H1 (cell line): Measurements from ENCODE around the gene TAF13. TPM values are rescaled to one million over a fixed set of nuclear protein-coding genes. Genes with fewer than 3 reads are reported as not detected.

Experiments used
- CTCF ChIA-PET: fragments of 300-600 bp; sonication (Branson Sonifier 250); formaldehyde crosslinking; loops from one replicate; lab custom pipeline; 2021; ENCODE audit not compliant: partially characterized antibody; lab: Charles Lee
- POLR2A ChIA-PET: fragments of 300-600 bp; sonication (Branson Sonifier 250); formaldehyde crosslinking; loops from one replicate; lab custom pipeline; 2021; ENCODE audit warnings: inconsistent platforms; ENCODE audit not compliant: partially characterized antibody; lab: Charles Lee
- DNase-seq, 2 experiments: peaks; one replicate each; pipeline versions ENCODE4 v3.0.0 to v3.0.0-alpha.2; 2010 to 2022; ENCODE audit warnings: low spot score in 2 of 2, low read depth in 1 of 2, mixed read lengths in 1 of 2
- FAIRE-seq: peaks from 2 replicates; lab custom pipeline; 2011; peaks lifted over from hg19 to GRCh38; lab: Jason Lieb, UNC
- H2AFZ ChIP-seq: 2 replicates; pipeline ENCODE4 v1.8.1; 2012; ENCODE audit warnings: low read length, inconsistent platforms
- H2AK5ac ChIP-seq: 2 replicates; pipeline ENCODE4 v1.6.1; 2013; ENCODE audit warnings: low read depth, low read length
- H2BK120ac ChIP-seq: replicated peaks from 2 replicates; pipeline ENCODE3; 2013; ENCODE audit warnings: low read depth, low read length, inconsistent platforms
- H2BK12ac ChIP-seq: 2 replicates; pipeline ENCODE4 v1.6.1; 2013; ENCODE audit warnings: low read depth, low read length
- H2BK15ac ChIP-seq: 2 replicates; pipeline ENCODE4 v1.6.1; 2013; ENCODE audit warnings: low read length
- H2BK20ac ChIP-seq: 2 replicates; pipeline ENCODE4 v1.6.1; 2013; ENCODE audit warnings: low read length
- H2BK5ac ChIP-seq: 2 replicates; pipeline ENCODE4 v1.6.1; 2013; ENCODE audit warnings: low read depth, low read length
- H3K14ac ChIP-seq: 2 replicates; pipeline ENCODE4 v1.6.1; 2013; ENCODE audit warnings: inconsistent platforms; ENCODE audit not compliant: insufficient read length
- H3K18ac ChIP-seq: 2 replicates; pipeline ENCODE4 v1.6.1; 2013; ENCODE audit warnings: low read length; ENCODE audit errors: extremely low read depth
- H3K23ac ChIP-seq: 2 replicates; pipeline ENCODE4 v1.6.1; 2013; ENCODE audit warnings: inconsistent platforms; ENCODE audit not compliant: insufficient read length
- H3K23me2 ChIP-seq: 2 replicates; pipeline ENCODE4 v1.6.1; 2013; ENCODE audit warnings: low read depth, low read length
- H3K27ac ChIP-seq: 2 replicates; pipeline ENCODE4 v1.6.1; 2011; ENCODE audit warnings: low read depth, low read length, inconsistent platforms
- H3K27me3 ChIP-seq, 4 experiments: replicated peaks in 1 of 4; 1 replicate in 1 of 4; 2 replicates in 3 of 4; pipeline versions ENCODE4 v1.6.1 to v1.8.1; 2011 to 2013; ENCODE audit warnings: low read length in 3 of 4, mild to moderate bottlenecking in 3 of 4, inconsistent platforms in 2 of 4, mixed read lengths in 2 of 4, moderate library complexity in 1 of 4; ENCODE audit not compliant: control insufficient read depth in 3 of 4, insufficient read depth in 3 of 4; ENCODE audit errors: extremely low read depth in 1 of 4
- H3K36me3 ChIP-seq, 4 experiments: 2 replicates each; pipeline versions ENCODE4 v1.6.1 to v1.8.1; 2011 to 2013; ENCODE audit warnings: mild to moderate bottlenecking in 4 of 4, low read length in 3 of 4, moderate library complexity in 2 of 4, control low read depth in 1 of 4, inconsistent platforms in 1 of 4; ENCODE audit not compliant: insufficient read depth in 4 of 4, control insufficient read depth in 2 of 4
- H3K4ac ChIP-seq: replicated peaks from 2 replicates; pipeline ENCODE3; 2013; ENCODE audit warnings: low read length, low read depth, mixed read lengths, inconsistent platforms; ENCODE audit not compliant: insufficient read length
- H3K4me1 ChIP-seq, 4 experiments: replicated peaks in 1 of 4; 1 replicate in 1 of 4; 2 replicates in 3 of 4; pipeline versions ENCODE4 v1.6.1 to v1.8.1; 2011 to 2013; ENCODE audit warnings: low read length in 3 of 4, inconsistent platforms in 2 of 4, mixed read lengths in 1 of 4; ENCODE audit not compliant: insufficient read depth in 4 of 4, control insufficient read depth in 3 of 4
- H3K4me2 ChIP-seq, 2 experiments: 2 replicates each; pipeline versions ENCODE4 v1.6.1 to v1.8.1; 2011 to 2013; ENCODE audit warnings: low read depth in 2 of 2, low read length in 2 of 2, control low read depth in 1 of 2, inconsistent platforms in 1 of 2, mild to moderate bottlenecking in 1 of 2; ENCODE audit not compliant: insufficient read depth in 1 of 2
- H3K4me3 ChIP-seq, 4 experiments: fragments of 200-600, 300-600 bp in 1 of 4; sonication (generic), shearing (Covaris generic), sonication (Bioruptor Twin) in 1 of 4; 2 replicates each; pipeline versions ENCODE4 v1.5.1 to v1.8.1; 2011 to 2016; ENCODE audit warnings: low read length in 4 of 4, low read depth in 3 of 4, control low read depth in 2 of 4, inconsistent platforms in 2 of 4, mild to moderate bottlenecking in 2 of 4, mixed read lengths in 1 of 4, moderate library complexity in 1 of 4; ENCODE audit not compliant: insufficient read depth in 2 of 4; ENCODE audit errors: extremely low read depth in 1 of 4
- H3K56ac ChIP-seq: replicated peaks from 2 replicates; pipeline ENCODE3; 2013; ENCODE audit warnings: low read depth, mild to moderate bottlenecking, mixed read lengths, low read length, inconsistent platforms; ENCODE audit not compliant: insufficient read length
- H3K79me1 ChIP-seq: 2 replicates; pipeline ENCODE4 v1.6.1; 2013; ENCODE audit warnings: low read depth, low read length, control low read depth
- H3K79me2 ChIP-seq, 2 experiments: 2 replicates each; pipeline versions ENCODE4 v1.6.1 to v1.8.1; 2012 to 2013; ENCODE audit warnings: low read length in 2 of 2, mild to moderate bottlenecking in 2 of 2, inconsistent platforms in 1 of 2; ENCODE audit not compliant: insufficient read depth in 2 of 2, control insufficient read depth in 1 of 2
- H3K9ac ChIP-seq, 4 experiments: replicated peaks in 1 of 4; 1 replicate in 1 of 4; 2 replicates in 3 of 4; pipeline versions ENCODE4 v1.6.1 to v1.8.1; 2011 to 2013; ENCODE audit warnings: low read depth in 3 of 4, low read length in 3 of 4, control low read depth in 2 of 4, mild to moderate bottlenecking in 2 of 4, moderate library complexity in 2 of 4, inconsistent platforms in 1 of 4; ENCODE audit errors: extremely low read depth in 1 of 4
- H3K9me3 ChIP-seq, 2 experiments: 2 replicates each; pipeline versions ENCODE4 v1.6.1 to v1.8.1; 2012 to 2013; ENCODE audit warnings: mild to moderate bottlenecking in 2 of 2, moderate library complexity in 2 of 2, control low read depth in 1 of 2, inconsistent platforms in 1 of 2, low read depth in 1 of 2, low read length in 1 of 2, mixed read lengths in 1 of 2; ENCODE audit not compliant: insufficient read depth in 2 of 2
- H4K20me1 ChIP-seq, 2 experiments: replicated peaks in 1 of 2; 2 replicates each; pipeline versions ENCODE3 to v1.8.1; 2011 to 2013; ENCODE audit warnings: inconsistent platforms in 2 of 2, low read length in 2 of 2, mild to moderate bottlenecking in 1 of 2; ENCODE audit not compliant: insufficient read depth in 2 of 2, control insufficient read depth in 1 of 2
- H4K5ac ChIP-seq: 2 replicates; pipeline ENCODE4 v1.6.1; 2013; ENCODE audit warnings: low read length, low read depth, mixed read lengths, inconsistent platforms; ENCODE audit not compliant: insufficient read length
- H4K8ac ChIP-seq: 2 replicates; pipeline ENCODE4 v1.8.0; 2013; ENCODE audit warnings: mild to moderate bottlenecking, moderate library complexity, low read length, inconsistent platforms; ENCODE audit not compliant: insufficient read depth; ENCODE audit errors: extremely low read depth
- H4K91ac ChIP-seq: replicated peaks from 2 replicates; pipeline ENCODE3; 2013; ENCODE audit warnings: low read length, mixed read lengths, inconsistent platforms; ENCODE audit not compliant: insufficient read length
- ASH2L ChIP-seq: fragments of 200-600, 300-600 bp; sonication (generic); IDR thresholded peaks from one replicate; pipeline ENCODE4 v1.7.1; 2017; ENCODE audit warnings: low read length
- CBX5 ChIP-seq: fragments of 300-800, 300-1000 bp; sonication (generic); IDR thresholded peaks from 2 replicates; pipeline ENCODE4 v1.7.1; 2016; ENCODE audit warnings: antibody characterized with exemption, low read length, low read depth
- EZH2 ChIP-seq: fragments of 200-600 bp; sonication (generic); IDR thresholded peaks from 2 replicates; pipeline ENCODE4 v1.7.1; 2012; ENCODE audit warnings: low read depth, mild to moderate bottlenecking, moderate library complexity, low read length, inconsistent platforms; ENCODE audit not compliant: severe bottlenecking
- KDM4A ChIP-seq: IDR thresholded peaks from one replicate; pipeline ENCODE4 v1.7.1; 2012; ENCODE audit warnings: low read depth, mild to moderate bottlenecking, moderate library complexity, low read length, inconsistent platforms; ENCODE audit not compliant: severe bottlenecking
- RNF2 ChIP-seq: fragments of 200-900, 300-1000 bp; sonication (generic); IDR thresholded peaks from 2 replicates; pipeline ENCODE4 v1.7.1; 2016; ENCODE audit warnings: borderline replicate concordance, low read depth, mild to moderate bottlenecking, antibody characterized with exemption, low read length; ENCODE audit not compliant: poor library complexity, severe bottlenecking; ENCODE audit errors: missing control alignments
- WGBS, 2 experiments: shearing (Covaris generic) in 1 of 2; methylation state at CpG; one replicate each; pipeline versions ENCODE4 v1.1.6 to v1.1.7; 2013 to 2015; ENCODE audit warnings: low lambda C conversion rate in 2 of 2, mixed read lengths in 2 of 2, inconsistent platforms in 1 of 2, low coverage in 1 of 2, missing lambda C conversion rate in 1 of 2; ENCODE audit not compliant: insufficient replicate concordance in 2 of 2, insufficient coverage in 1 of 2, insufficient read length in 1 of 2; ENCODE audit errors: extremely low coverage in 1 of 2, missing lambda C conversion rate in 1 of 2; 5-methylcytosine and 5-hydroxymethylcytosine counted together
- polyA plus RNA-seq, 7 experiments: library from polyadenylated mRNA; depleted of rRNA in 3 of 7; stranded (reverse) in 5 of 7; unstranded in 2 of 7; fragments of >200 nt in 5 of 7; fragments of 200-250 nt in 2 of 7; gene quantifications; 1 replicate in 5 of 7; 2 replicates in 1 of 7; 4 replicates in 1 of 7; pipeline versions ENCODE4 v1.2.1 to v1.2.3, GENCODE V29; 2011 to 2013; ENCODE audit warnings: missing spikeins in 2 of 7, mixed read lengths in 2 of 7
- total RNA-seq: library from RNA; stranded (reverse); fragmentation: NEBNext Ultra II Directional; extraction: Animal tissue kit (Norgen Biotek cat#: 25700); gene quantifications from 2 replicates; pipeline ENCODE4 v1.2.1, GENCODE V29; 2021

The TAF13 gene
- total and polyA plus RNA-seq, 2 of the 8 experiments (the other 6 are each of a cell fraction or from before 2014, with no cell fraction given), result 13.1 to 41.7 TPM

DNA sequence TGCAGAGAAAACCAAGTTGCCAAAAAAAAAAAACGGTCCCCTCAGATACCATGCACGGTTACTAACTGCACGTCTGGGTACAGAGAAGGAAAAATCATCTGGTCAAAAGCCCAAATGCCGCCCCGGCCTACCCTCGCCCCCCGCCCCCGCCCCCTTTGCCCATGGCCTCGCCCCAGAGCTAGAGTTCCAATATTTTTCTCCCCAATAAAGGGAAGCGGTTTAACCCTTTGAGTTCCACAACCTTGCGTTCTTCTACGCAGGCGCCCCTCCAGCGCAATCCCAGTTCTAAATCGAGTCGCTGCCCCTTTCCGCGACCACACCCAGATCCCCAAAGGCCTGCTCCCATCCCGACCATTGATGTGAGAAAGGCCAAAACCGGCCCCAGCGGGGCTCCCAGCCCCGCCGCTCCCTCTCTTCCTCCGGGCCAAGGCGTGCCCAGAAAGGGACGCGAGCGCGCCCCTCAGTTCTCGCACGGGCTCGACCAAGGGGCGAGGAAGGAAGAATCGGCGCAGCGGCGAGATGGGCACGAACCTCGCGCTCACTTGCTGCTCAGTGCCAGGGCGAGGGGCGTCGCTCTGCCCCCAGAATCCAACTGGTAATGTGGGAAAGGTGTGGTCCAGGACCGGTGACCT lies 34.7 kb downstream of the TAF13 start:
- Histone ChIP-seq H4K5ac (no peak overlapping the region), H3K9me3 (no peaks in the 10 kb centered on the region), H3K23ac (no peak overlapping the region), H4K20me1 (no peaks in the 10 kb centered on the region), H3K4me3 (peak overlapping the region; percentile 77 to 86 (median 84)), H3K23me2 (peaks cover 7% of the 10 kb centered on the region; the same call in 1 of the 2 replicates), H3K4me1 (no peaks in the 10 kb centered on the region), H2BK5ac (peak overlapping the region; percentile 52; the same call in 1 of the 2 replicates), H3K4ac (no peak overlapping the region), H3K4me2 (peak overlapping the region; percentile 75 to 96), H2BK15ac (no peak overlapping the region), H3K56ac (peak overlapping the region; percentile 77), H4K8ac (0 out of 2 replicates have a peak overlapping the region, but pooled peaks have one; percentile 36), H3K36me3 (no peaks in the 10 kb centered on the region), H3K79me1 (no peaks in the 10 kb centered on the region; the same call in 1 of the 2 replicates), H3K79me2 (peaks cover 0 to 8% of the 10 kb centered on the region in 2 experiments; a peak in 1 of 4 replicates), H2BK20ac (no peak overlapping the region), H3K27ac (no peak overlapping the region), H3K9ac (peak overlapping the region; percentile 26 to 57 (median 42); a peak in 6 of 7 replicates), H2AFZ (peak overlapping the region; percentile 85), H2AK5ac (no peak overlapping the region), H2BK120ac (no peak overlapping the region), H3K14ac (no peak overlapping the region), H2BK12ac (no peak overlapping the region), H3K27me3 (no peaks in the 10 kb centered on the region), H3K18ac (no peak overlapping the region; the same call in 1 of the 2 replicates), H4K91ac (no peak overlapping the region)
- ChIA-PET POLR2A (interaction anchor here (1.0 to 1.4 kb wide), 2 partner anchors 13 to 27 kb away, joined by 3 read pairs; no protein-coding TSS in a partner anchor), CTCF (no interaction called here)
- TF ChIP-seq RNF2 (peak; percentile 23), ASH2L (peak; percentile 85), KDM4A (peak; percentile 86), EZH2 (no peak), CBX5 (no peak)
- 2% methylated on average over 16 of the region's 44 CpGs; no CpG with 5 or more reads in 1 of the 2 experiments for WGBS, 2 experiments
- peak in 1 of 2 experiments; percentile 63 for DNase-seq
- FAIRE-seq, result no peak
